Endodermal cell (in vitro differentiated cells): Measurements from ENCODE around the gene KHDRBS2. TPM values are rescaled to one million over a fixed set of nuclear protein-coding genes. Genes with fewer than 3 reads are reported as not detected.

ENCODE experiments used
- DNase-seq: peaks from one replicate; pipeline ENCODE4 v3.0.0-alpha.2; 2017
- H3K27ac ChIP-seq: 2 replicates; pipeline ENCODE4 v1.5.1; 2013; ENCODE audit warnings: mild to moderate bottlenecking, low read depth, low read length, moderate library complexity
- H3K27me3 ChIP-seq: 2 replicates; pipeline ENCODE4 v1.6.1; 2013; ENCODE audit warnings: mild to moderate bottlenecking, low read length, moderate library complexity; ENCODE audit not compliant: insufficient read depth, control insufficient read depth, poor library complexity, severe bottlenecking
- H3K36me3 ChIP-seq: 2 replicates; pipeline ENCODE4 v1.7.0; 2013; ENCODE audit warnings: mild to moderate bottlenecking, low read length, moderate library complexity; ENCODE audit not compliant: control insufficient read depth, insufficient read depth
- H3K4me1 ChIP-seq: one replicate; pipeline ENCODE4 v1.7.0; 2013; ENCODE audit warnings: low read length; ENCODE audit not compliant: control insufficient read depth, insufficient read depth
- H3K4me3 ChIP-seq: 2 replicates; pipeline ENCODE4 v1.5.1; 2013; ENCODE audit warnings: mild to moderate bottlenecking, low read length, moderate library complexity
- H3K9ac ChIP-seq: 2 replicates; pipeline ENCODE4 v1.6.1; 2013; ENCODE audit warnings: mild to moderate bottlenecking, low read length, moderate library complexity; ENCODE audit not compliant: poor library complexity, severe bottlenecking; ENCODE audit errors: extremely low read depth
- H3K9me3 ChIP-seq: 2 replicates; pipeline ENCODE4 v1.6.1; 2013; ENCODE audit warnings: mild to moderate bottlenecking, low read length, moderate library complexity; ENCODE audit not compliant: control insufficient read depth
- H3K27ac Mint-ChIP-seq: 2 replicates; pipeline ENCODE4 v1.8.0; 2020; ENCODE audit warnings: mixed read lengths
- H3K27me3 Mint-ChIP-seq: 2 replicates; pipeline ENCODE4 v1.8.0; 2021; ENCODE audit warnings: mild to moderate bottlenecking, mixed read lengths; ENCODE audit not compliant: insufficient read depth
- H3K36me3 Mint-ChIP-seq: 2 replicates; pipeline ENCODE4 v1.8.0; 2020; ENCODE audit warnings: low read depth, mixed read lengths
- H3K4me1 Mint-ChIP-seq: 2 replicates; pipeline ENCODE4 v1.8.0; 2020; ENCODE audit warnings: mixed read lengths
- H3K4me3 Mint-ChIP-seq: 2 replicates; pipeline ENCODE4 v1.8.0; 2020; ENCODE audit warnings: mild to moderate bottlenecking, moderate library complexity, mixed read lengths
- H3K9me3 Mint-ChIP-seq: 2 replicates; pipeline ENCODE4 v1.8.0; 2020; ENCODE audit warnings: mild to moderate bottlenecking, mixed read lengths
- CTCF ChIP-seq: fragments of 200-600 bp; sonication (generic); conservative IDR thresholded peaks from 2 replicates; pipeline ENCODE4 v1.5.0; 2021; ENCODE audit warnings: antibody characterized with exemption, mild to moderate bottlenecking
- WGBS, 2 experiments: methylation state at CpG; one replicate each; pipeline versions ENCODE4 v1.1.5 to v1.1.7; 2013; ENCODE audit warnings: missing lambda C conversion rate in 2 of 2, mixed read lengths in 1 of 2; ENCODE audit not compliant: insufficient coverage in 1 of 2, insufficient read length in 1 of 2; 5-methylcytosine and 5-hydroxymethylcytosine counted together
- total RNA-seq, 2 donors: library from RNA; stranded (reverse); fragmentation: NEBNext Ultra II Directional in 1 of 2; extraction: Animal tissue kit (Norgen Biotek cat#: 25700) in 1 of 2; gene quantifications; 2 replicates in 1 of 2; 3 replicates in 1 of 2; pipeline ENCODE4 v1.2.1, GENCODE V29; 2021

Gene KHDRBS2
- total RNA-seq, 2 donors from 2014 or later = 11.4 to 29.0 TPM

DNA sequence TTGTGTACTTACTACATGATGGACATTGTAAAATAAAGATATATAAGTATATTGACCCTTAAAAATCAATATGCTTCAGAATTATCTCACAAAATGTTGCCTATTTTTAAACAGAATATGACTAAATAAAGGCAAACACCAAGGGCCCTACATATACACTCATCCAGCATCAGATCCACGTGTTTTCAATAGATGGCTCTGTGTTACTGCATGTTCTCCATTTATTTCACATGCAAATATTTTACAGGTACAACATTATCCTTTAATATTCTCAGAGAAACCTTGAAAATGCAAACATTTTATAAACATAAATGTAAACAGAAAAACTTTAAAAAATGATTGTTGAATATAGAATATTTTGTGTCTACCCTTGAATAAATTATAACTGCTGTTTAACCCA, 2.9 kb upstream of the KHDRBS2 start:
- no peaks in the 10 kb centered on the region for H3K36me3 Mint-ChIP-seq
- DNase-seq = no peak
- no peaks in the 10 kb centered on the region for H3K9me3 Mint-ChIP-seq
- H3K27me3 ChIP-seq = peaks cover 17% of the 10 kb centered on the region
- no peaks in the 10 kb centered on the region for H3K4me1 ChIP-seq
- H3K27ac ChIP-seq = no peak overlapping the region
- H3K4me3 Mint-ChIP-seq = no peak overlapping the region
- TF ChIP-seq CTCF = no peak
- H3K4me3 ChIP-seq = no peak overlapping the region
- no peak overlapping the region for H3K27ac Mint-ChIP-seq
- WGBS, 2 experiments = 87 to 89% methylated on average over 1 of the region's 1 CpG
- peaks cover 31% of the 10 kb centered on the region for H3K27me3 Mint-ChIP-seq
- H3K36me3 ChIP-seq = no peaks in the 10 kb centered on the region
- no peaks in the 10 kb centered on the region for H3K9me3 ChIP-seq
- H3K9ac ChIP-seq = no peak overlapping the region
- H3K4me1 Mint-ChIP-seq = peaks cover 7% of the 10 kb centered on the region

GRCh38 chr6:62288562-62288961, 2.5 kb upstream of the KHDRBS2 start:
- no peak for TF ChIP-seq CTCF
- Mint-ChIP-seq H3K4me3 (no peak overlapping the region), H3K4me1 (peaks cover 10% of the 10 kb centered on the region), H3K27ac (no peak overlapping the region), H3K27me3 (peaks cover 31% of the 10 kb centered on the region), H3K9me3 (no peaks in the 10 kb centered on the region), H3K36me3 (no peaks in the 10 kb centered on the region)
- no peak overlapping the region for H3K4me3 ChIP-seq
- no peak overlapping the region for H3K9ac ChIP-seq
- no peak for DNase-seq
- WGBS, 2 experiments = no CpG with 5 or more reads among the region's 2 CpGs
- no peaks in the 10 kb centered on the region for H3K36me3 ChIP-seq
- no peaks in the 10 kb centered on the region for H3K9me3 ChIP-seq
- no peak overlapping the region for H3K27ac ChIP-seq
- H3K4me1 ChIP-seq = no peaks in the 10 kb centered on the region
- peaks cover 17% of the 10 kb centered on the region for H3K27me3 ChIP-seq

DNA sequence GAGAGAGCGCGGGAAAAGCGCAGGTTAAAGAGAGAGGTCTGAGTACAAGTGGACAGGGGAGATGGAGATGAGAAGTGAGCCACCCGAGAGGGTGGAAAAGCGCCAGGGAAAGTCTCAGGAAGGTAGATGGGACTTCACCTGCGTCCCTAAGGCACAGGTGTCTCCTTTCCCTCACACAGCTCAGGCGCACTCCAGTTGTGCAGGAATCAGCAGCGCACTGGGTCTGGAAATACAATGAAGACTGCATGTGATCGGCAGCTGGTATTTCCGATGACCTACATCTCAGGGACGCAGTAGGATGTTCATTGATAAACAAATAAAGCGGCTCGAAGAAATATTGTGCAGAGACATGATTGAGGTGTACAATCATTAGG, 432 bp upstream of the KHDRBS2 start:
- TF ChIP-seq CTCF = no peak
- Histone ChIP-seq H3K9ac (no peak overlapping the region), H3K27ac (no peak overlapping the region), H3K36me3 (no peaks in the 10 kb centered on the region), H3K9me3 (no peaks in the 10 kb centered on the region), H3K27me3 (peaks cover 17% of the 10 kb centered on the region), H3K4me1 (no peaks in the 10 kb centered on the region), H3K4me3 (peak overlapping the region; percentile 100)
- no peak for DNase-seq
- Mint-ChIP-seq H3K9me3 (no peaks in the 10 kb centered on the region), H3K36me3 (no peaks in the 10 kb centered on the region), H3K27ac (peak overlapping the region; percentile 52), H3K4me1 (peaks cover 20% of the 10 kb centered on the region), H3K4me3 (peak overlapping the region; percentile 76), H3K27me3 (peaks cover 31% of the 10 kb centered on the region)
- WGBS, 2 experiments = 13 to 16% methylated on average over 11 to 13 of the region's 13 CpGs
